Cardiac fibroblast (primary cell): Measurements from ENCODE around the gene CARS2.

Experiments used
- DNase-seq, 2 donors: peaks; one replicate each; pipeline versions ENCODE4 v3.0.0 to v3.0.0-alpha.2; 2010; ENCODE audit warnings: low read depth in 2 of 2
- H3K4me3 ChIP-seq, 2 donors: replicated peaks in 1 of 2; 1 replicate in 1 of 2; 2 replicates in 1 of 2; pipeline ENCODE4 v1.5.1; 2011; ENCODE audit warnings: low read depth in 2 of 2, low read length in 2 of 2, mild to moderate bottlenecking in 2 of 2, moderate library complexity in 1 of 2
- CTCF ChIP-seq: IDR thresholded peaks from one replicate; pipeline ENCODE4 v1.5.1; 2011; ENCODE audit warnings: low read depth, mild to moderate bottlenecking, low read length, inconsistent platforms

The CARS2 gene

GRCh38 chr13:110666255-110666533 is 39.7 kb downstream of the CARS2 start:
- H3K4me3 ChIP-seq: no peak overlapping the region
- DNase-seq: no peak
- TF ChIP-seq CTCF: no peak

- no peak for TF ChIP-seq CTCF
- no peak for DNase-seq
- no peak overlapping the region for H3K4me3 ChIP-seq
Observed at GRCh38 chr13:110665491-110666254, 40.2 kb downstream of the CARS2 start.

GRCh38 chr13:110664673-110665072 is 41.2 kb downstream of the CARS2 start:
- no peak for TF ChIP-seq CTCF
- H3K4me3 ChIP-seq: no peak overlapping the region
- DNase-seq: no peak

GRCh38 chr13:110664041-110664440 is 41.9 kb downstream of the CARS2 start:
- no peak for DNase-seq
- no peak overlapping the region for H3K4me3 ChIP-seq
- TF ChIP-seq CTCF: no peak

GRCh38 chr13:110663491-110663890 is 42.4 kb downstream of the CARS2 start:
- no peak for TF ChIP-seq CTCF
- no peak for DNase-seq
- H3K4me3 ChIP-seq: no peak overlapping the region

GRCh38 chr13:110662777-110663443 is 43.0 kb downstream of the CARS2 start:
- no peak for TF ChIP-seq CTCF
- H3K4me3 ChIP-seq: no peak overlapping the region
- DNase-seq: no peak
